NT2/D1 (cell line): ENCODE data around the gene PCYT1A.

Experiments used
- SUZ12 ChIP-seq: IDR thresholded peaks from 2 replicates; pipeline ENCODE4 v1.6.1; 2011; ENCODE audit not compliant: insufficient read length, insufficient read depth; ENCODE audit errors: extremely low read depth
- YY1 ChIP-seq: IDR thresholded peaks from 2 replicates; pipeline ENCODE4 v1.6.1; 2011; ENCODE audit not compliant: insufficient read length, insufficient read depth

- TF ChIP-seq SUZ12 (no peak), YY1 (no peak)
These were observed 55.2 kb downstream of the PCYT1A start for GRCh38 chr3:196232154-196232881.
